Brain pericyte (primary cell): ENCODE results near the gene POLR2B.
"Not testable (repeated sequence)": the region's sequence is repeated elsewhere in the genome, so short reads cannot be mapped to it uniquely, and the experiment has no call there.

Experiments used
- DNase-seq: peaks from one replicate; pipeline ENCODE4 v3.0.0-alpha.2; 2012; ENCODE audit warnings: low read depth, low spot score

The POLR2B gene

DNA sequence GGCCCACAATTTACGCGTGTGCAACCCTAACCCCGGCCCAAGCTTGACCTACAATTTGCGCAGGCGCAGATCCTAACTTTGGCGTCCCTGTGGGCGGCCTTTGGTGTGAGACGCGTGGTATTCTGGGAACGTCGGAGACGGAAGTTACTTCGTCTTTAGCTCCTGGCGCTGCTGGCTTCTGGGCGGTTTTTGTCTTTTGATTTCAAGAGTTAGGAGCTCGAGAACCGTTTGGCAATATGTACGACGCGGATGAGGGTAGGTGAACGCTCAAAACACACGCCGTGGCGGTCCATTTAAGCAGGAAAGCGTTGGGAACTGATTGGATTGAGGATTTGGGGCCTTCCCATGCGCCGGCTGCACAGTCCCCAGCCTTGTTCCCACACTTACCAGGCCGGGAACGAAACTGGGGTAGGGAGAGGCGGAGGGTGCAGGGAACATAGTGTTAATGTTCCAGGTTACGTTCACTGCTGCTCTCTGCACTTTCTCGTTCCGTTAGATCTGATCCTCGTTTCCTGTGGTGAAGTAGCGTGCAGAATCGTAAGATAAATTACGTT, at the start of gene POLR2B:
Gene POLR2B, plus strand, starts transcription at position 147 of the 554 bp plus-strand sequence. Its CDS starts 90 bp downstream, at position 237.
- DNase-seq: peak; percentile 65

DNA sequence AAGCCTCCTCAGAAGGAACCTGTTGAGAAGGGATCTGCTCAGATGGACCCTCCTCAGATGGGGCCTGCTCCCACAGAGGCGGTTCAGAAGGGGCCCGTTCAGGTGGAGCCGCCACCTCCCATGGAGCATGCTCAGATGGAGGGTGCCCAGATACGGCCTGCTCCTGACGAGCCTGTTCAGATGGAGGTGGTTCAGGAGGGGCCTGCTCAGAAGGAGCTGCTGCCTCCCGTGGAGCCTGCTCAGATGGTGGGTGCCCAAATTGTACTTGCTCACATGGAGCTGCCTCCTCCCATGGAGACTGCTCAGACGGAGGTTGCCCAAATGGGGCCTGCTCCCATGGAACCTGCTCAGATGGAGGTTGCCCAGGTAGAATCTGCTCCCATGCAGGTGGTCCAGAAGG, 48.1 kb upstream of the POLR2B start:
- no peak for DNase-seq

- DNase-seq: no peak
Observed at GRCh38 chr4:56931924-56932323, 46.8 kb upstream of the POLR2B start.

GRCh38 chr4:56937262-56937661, 41.4 kb upstream of the POLR2B start:
- no peak for DNase-seq

GRCh38 chr4:56939826-56940225, 38.9 kb upstream of the POLR2B start:
- not testable (repeated sequence) for DNase-seq

DNA sequence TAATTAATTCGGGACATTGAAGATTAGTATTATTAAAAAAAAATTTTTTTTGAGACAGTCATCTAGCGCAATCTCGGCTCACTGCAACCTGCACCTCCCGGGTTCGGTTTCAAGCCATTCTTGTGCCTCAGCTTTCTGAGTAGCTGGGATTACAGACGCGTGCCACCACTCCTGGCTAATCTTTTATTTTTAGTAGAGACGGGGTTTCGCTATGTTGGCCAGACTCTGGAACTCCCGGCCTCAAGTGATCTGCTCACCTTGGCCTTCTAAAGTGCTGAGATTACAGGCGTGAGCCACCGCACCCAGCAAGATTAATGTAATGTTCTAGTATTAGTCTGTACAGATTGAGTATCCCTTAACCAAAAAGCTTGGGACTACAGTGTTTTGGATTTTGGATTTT, 38.3 kb upstream of the POLR2B start:
- no peak for DNase-seq

DNA sequence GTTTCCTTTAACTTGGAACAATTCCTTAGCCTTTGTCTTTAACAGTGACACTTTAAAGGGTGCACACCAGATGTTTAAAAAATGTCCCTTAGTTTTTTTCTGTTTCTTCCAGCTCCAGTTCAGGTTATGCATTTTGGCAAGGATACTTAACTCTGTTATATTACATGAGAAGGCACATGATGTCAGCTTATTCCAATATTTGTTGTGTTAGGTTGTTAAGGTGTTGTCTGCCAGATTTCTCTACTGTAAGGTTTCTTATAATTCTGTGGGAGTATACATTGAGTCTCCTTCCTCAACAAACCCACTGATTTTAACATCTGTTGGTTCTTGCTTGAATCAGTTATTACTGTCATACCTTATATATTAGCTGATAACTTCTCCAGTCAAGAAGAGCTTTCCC, 37.7 kb upstream of the POLR2B start:
- no peak for DNase-seq

DNA sequence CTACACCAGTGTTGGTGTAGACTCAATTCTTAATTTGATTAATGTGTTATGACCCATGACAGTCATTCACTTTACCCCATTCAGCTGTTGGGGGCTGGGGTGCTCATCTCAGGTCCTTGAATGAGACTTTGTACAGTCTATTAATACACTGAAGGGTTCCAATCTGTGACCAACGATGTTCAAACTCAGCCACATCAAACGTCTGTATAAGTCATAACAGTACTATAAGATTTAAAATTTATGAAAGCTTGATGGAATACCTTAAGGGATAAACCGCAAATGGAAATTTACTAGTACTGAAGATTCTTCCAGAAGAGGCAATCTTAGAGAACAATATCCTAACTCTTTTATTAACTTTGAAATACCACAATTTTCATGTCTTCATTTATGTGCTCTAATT, 37.3 kb upstream of the POLR2B start:
- DNase-seq: no peak

DNA sequence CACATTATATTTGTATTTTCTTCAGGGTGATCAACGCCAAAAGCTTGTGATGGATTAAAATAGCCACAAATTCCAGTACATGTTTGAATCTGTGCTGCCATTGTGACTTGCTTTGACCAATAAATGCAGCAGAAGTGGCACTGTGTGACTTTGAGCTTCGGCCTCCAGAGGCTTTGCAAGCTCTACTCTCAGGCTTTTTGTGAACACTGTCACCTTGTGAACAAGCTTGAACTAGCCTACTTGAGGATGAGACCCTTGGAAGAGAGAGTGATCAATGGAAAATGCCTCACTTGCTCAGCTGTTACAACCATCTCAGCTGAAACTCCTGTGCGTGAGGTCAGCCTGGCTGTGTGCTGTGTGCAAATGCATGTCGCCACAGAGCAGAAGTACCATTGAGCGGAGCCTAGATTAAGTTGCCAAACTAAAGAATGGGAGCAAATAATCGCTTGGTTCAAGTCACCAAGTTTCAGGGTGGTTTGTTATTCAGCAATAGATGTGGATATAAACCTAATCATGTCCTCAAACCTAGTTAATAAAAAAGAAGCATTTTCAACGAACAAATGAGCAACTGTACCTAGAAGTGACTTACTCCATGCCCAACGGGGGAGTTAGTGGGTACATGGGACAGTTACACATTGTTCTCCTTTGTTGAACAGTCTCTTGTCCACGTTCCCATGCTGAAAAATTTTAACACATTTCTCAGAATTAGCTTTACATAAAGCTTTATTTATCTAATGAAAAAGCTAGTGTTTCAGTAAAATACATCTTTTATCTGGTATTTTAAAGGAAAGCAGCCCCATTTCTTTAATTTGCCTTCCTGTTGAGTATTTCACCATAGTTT, 24.8 kb upstream of the POLR2B start:
- DNase-seq: no peak

GRCh38 chr4:56958111-56958517, 20.6 kb upstream of the POLR2B start:
- DNase-seq: peak; percentile 89

GRCh38 chr4:56959100-56959499, 19.6 kb upstream of the POLR2B start:
- no peak for DNase-seq

- no peak for DNase-seq
Observed at GRCh38 chr4:56961107-56961500, 17.6 kb upstream of the POLR2B start.

- no peak for DNase-seq
Observed at GRCh38 chr4:56971383-56971782, 7.3 kb upstream of the POLR2B start.

GRCh38 chr4:56972389-56972788, 6.3 kb upstream of the POLR2B start:
- no peak for DNase-seq

DNA sequence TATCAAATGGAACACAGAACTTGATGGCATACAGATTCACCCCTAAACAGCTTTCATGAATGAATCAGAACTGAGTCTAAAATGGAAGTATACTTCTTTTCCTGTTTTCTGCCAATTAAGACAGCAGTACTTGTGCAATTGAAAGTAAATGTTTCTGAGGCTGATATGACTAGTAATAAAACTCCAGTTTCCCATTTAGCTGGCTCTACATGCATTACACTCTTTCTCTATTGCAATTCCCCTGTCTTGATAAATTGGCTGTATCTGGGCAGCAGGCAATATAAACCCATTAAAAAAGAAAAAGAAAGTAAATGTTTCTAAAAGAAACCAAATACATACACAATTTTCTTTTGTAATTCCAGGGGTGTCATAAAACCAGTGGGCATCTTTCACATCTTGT, 5.9 kb upstream of the POLR2B start:
- no peak for DNase-seq

DNA sequence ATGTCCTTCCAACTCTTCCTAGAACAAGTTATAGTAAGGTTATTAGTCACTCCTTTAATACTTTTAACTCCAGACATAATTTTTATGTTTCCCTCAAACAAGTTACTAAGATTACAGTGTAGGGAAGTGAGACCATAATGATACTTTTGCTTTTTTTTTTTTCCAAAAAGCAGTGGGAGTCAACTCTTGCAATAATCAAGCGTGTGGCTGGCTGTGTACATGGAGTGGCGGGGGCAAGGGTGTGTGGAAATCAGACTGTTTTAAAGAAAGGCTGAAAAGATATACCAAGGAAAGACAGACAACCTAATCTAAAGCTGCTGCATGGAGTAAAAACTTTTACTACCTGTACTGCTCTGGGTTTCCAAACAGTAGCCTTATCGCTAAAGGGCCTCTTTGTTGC, 5.4 kb upstream of the POLR2B start:
- DNase-seq: no peak

GRCh38 chr4:56976283-56976836, 2.3 kb upstream of the POLR2B start:
- DNase-seq: no peak

- DNase-seq: no peak
Observed at GRCh38 chr4:56976837-56977320, 1.8 kb upstream of the POLR2B start.

DNA sequence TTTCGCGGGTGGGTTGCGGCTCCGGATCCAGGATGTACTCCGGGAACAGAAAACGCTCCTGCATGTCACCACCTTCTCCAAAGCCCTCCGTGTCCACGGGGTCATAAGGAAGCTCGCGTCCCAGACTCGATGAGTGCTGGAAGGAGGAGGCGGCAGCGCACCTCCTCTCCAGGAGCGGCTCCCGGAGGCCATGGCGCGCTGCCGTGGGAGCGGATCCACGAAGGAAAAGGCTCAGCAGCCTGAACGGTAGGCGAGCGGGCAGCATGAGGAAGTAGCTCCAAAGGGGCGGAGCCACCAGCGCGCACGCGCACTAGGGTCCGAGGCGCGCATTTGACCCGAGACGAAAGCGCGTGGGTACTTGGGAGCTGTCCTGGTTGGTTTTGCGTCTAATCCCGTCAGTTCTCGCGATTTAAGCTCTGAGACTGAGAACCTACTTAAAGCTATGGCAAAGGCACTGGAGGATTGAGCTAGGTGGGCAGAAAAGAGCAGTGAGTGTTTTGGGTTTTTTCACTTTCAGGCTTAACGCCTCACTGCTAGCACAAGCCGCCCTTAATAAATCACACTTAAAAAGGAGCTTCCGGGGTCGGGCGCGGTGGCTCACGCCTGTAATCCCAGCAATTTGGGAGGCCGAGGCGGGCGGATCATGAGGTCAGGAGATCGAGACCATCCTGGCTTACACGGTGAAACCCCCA, 1.2 kb upstream of the POLR2B start, which contains the start of gene NOA1:
Gene NOA1, minus strand, starts transcription at position 286 of the 692 bp plus-strand sequence. Its CDS starts 21 bp downstream, at position 265.
- peak; percentile 98 for DNase-seq

DNA sequence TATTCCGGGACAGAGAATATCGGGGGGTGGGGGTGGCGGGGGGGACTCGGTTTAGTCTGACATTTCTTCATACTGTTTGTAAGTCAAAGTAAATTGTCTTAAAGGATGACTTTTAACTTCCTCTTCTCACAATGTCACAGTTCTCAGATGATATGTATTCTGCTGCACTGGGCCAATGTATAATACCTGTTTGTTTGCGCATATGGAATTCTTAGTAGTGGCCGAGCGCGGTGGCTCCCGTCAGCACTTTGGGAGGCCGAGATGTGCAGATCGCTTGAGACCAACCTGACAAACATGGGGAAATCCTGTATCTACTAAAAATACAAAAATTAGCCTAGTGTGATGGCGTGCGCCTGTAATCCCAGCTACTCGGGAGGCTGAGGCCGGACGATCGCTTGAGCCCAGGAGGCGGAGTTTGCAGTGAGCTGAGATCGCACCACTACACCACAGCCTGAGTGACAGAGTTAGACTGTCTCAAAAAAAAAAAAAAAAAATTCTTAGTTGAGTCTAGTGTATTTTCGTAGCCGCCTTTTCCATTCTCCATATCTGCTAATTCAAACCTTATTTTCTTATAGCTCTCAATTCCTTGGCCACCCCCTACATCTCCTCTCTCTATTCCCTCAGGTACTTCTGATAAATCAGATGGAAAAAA, 851 bp downstream of the POLR2B start:
- DNase-seq: no peak

DNA sequence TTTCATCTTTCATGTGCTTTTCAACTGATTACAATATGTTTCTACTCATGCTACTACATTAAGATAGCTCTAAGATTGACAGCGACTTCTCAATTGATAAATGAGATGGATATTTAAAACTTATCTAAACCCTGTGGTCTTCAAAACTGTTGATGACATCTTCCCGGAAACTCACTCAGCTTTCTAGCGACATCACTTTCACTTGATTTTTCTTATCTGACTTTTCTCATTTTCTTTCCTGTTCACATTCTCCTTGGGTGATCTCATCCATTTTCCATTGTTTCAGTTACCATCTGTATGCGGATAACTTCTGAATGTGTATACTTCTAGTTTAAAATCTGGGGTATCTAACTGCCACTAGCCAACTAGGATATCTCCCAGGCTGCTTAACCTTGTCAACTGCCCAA, 3.1 kb downstream of the POLR2B start:
- DNase-seq: no peak

DNA sequence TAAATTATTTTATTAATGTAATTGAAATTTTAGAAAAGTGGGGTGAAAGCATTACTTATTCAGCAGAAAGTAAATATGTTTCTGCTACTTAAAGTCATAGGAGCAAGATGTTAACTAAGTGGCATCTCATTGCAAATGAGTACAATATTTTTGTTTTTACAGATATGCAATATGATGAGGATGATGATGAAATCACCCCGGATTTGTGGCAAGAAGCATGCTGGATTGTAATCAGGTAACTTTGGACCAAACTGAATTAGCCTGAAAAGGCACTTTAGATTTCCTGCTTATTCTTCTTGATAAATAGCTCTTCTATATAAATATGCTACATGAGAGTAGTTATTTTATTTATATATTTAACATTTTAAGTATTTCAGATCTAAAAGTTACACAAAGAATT, 7.5 kb downstream of the POLR2B start:
- DNase-seq: no peak
